Middle frontal gyrus (tissue), 1 donor: ENCODE data around the gene ANO8.
"Not testable (repeated sequence)": the region's sequence is repeated elsewhere in the genome, so short reads cannot be mapped to it uniquely, and the experiment has no call there.

ENCODE experiments used
- DNase-seq: peaks from one replicate; pipeline ENCODE4 v3.0.0-alpha.2; 2015; ENCODE audit warnings: low spot score; ENCODE audit errors: extremely low spot score

ANO8 gene

DNA sequence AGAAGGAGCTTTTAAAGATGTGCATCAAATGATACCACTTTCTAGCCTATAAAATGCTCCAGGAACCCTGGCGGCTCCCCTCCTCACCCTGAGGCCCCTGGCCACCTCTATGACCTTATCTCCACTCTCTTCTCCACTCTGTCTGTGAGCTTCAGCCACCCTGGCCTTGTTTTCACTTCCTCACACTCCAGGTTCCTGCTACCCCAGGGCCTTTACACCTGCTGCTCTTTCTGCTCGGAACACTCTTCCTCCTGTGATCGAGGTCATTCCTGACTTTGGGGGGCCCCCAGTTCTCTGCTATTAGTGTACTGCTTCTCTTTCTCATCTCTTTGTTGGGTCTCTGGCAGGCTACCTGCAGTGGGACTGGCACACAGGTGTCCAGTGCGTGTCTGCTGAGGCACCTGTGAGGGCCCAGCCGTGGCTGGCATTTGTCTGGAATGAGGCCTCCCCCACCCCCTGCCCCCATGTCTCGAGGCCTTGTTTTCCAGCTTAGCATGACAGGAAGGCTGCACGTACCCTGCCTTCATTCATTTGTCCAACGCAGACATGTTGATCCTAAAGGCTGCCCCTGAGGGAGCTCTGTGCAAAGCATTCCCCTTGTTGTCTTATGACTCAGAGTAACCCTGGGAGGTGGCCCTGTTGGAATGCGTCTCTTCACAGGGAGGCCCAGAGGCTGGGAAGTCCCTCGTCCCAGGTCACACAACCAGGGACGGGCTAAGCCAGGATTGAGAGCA, 23.0 kb downstream of the ANO8 start:
- no peak for DNase-seq

DNA sequence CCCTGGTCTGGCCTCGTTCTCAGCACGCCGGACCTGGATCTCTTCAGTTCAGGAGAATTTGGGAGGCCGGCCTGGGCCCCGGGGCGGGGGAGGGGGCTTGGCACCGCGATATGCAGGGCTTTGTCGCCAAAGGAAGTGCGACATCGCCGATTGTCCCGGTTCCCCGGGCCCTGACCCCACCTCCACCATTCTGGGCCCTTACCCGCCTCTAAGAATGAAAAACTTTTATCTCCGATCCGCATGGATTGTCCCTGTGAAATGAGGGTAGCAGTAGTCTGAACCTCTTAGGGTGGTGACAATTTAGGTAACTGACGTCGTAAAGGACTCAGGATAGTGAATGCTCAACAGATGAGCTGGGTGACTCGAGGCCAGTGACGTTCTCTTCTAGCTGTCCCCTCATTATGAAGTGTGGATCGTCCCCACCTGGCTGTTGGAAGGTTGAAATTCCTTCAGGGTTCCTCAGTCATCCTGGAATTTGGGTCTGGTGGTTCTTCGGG, 24.6 kb downstream of the ANO8 start:
- no peak for DNase-seq

DNA sequence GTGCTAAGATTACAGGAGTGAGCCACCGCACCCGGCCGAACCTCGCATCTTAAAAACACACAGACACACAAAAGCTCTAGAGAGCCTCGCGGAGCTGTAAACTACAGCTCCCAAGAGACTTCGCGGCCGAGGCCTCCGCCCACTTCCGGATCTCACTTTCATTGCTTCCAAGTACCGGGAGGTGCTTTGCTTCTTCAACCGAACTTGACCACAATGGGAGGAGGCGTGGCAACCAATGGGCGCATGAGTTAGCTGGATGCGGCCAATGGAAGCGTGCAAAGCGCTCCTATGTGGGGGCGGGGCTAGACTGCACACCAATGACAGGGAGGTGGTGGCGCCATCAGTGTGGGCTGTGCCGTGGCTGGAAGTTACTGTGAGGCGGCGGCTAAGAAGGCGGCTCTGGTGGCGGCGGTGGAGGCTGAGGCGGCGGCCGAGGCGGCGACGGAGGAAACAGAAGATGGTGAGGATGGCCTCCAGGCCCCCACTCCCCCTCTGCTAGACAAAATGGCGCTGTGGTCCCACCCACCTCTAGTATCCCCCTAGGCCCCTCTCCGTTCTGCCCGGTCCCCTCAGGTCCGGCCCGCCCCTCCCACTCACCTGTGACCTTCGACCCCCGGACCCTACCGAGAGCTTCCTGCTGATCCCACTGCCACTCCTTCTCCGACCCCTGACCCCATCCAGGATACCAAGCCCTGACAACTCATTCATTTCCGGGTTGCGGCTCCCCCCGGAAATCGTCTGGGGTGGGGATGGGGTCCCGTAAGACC, 25.3 kb downstream of the ANO8 start, which contains the start of gene DDA1:
DDA1 (plus strand) TSS at position 366 of the 767 bp plus-strand sequence; CDS start at position 458, 92 bp downstream.
- peak; percentile 98 for DNase-seq

DNA sequence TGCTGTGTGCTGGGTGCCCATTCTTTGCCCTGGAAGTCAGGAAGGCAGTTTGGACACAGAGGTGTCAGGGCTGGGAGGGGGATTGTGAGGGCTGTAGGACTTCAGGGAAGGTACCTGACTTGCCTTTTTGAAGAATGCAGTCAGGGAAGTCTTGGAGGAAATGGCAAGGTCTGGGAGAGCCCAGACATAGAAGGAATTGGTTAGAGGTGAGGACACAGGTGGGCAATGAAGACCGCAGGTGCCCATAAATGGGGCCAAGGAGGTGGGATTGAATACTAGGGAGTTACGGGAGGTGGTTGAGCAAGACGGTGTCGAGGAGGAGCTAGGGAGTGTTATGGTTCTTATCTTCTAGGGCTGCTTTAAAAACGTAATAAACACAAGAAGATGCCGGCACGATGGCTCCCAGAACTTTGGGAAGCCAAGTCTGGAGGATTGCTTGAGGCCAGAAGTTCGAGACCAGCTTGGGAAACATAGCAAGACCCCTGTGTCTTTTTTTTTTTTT, 26.7 kb downstream of the ANO8 start:
- no peak for DNase-seq

DNA sequence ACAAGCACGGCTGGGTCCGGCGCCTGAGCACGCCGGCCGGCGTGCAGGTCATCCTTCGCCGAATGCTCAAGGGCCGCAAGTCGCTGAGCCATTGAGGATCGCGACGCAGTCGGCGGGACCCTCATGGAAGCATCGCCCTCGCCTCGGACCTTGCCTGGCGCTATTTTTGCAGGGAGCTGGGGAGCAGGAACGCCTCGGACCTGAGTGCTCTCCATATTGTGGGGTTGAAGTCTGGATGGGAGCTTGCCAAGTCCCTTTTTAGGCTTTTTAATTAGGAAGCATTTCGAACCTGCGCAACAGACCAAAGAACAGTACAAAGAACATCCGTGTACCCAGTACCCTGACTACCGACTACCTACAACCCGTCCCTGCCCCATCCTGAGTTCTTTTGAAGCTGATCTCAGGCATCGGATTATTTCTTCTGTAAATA, 28.4 kb downstream of the ANO8 start:
- no peak for DNase-seq

DNA sequence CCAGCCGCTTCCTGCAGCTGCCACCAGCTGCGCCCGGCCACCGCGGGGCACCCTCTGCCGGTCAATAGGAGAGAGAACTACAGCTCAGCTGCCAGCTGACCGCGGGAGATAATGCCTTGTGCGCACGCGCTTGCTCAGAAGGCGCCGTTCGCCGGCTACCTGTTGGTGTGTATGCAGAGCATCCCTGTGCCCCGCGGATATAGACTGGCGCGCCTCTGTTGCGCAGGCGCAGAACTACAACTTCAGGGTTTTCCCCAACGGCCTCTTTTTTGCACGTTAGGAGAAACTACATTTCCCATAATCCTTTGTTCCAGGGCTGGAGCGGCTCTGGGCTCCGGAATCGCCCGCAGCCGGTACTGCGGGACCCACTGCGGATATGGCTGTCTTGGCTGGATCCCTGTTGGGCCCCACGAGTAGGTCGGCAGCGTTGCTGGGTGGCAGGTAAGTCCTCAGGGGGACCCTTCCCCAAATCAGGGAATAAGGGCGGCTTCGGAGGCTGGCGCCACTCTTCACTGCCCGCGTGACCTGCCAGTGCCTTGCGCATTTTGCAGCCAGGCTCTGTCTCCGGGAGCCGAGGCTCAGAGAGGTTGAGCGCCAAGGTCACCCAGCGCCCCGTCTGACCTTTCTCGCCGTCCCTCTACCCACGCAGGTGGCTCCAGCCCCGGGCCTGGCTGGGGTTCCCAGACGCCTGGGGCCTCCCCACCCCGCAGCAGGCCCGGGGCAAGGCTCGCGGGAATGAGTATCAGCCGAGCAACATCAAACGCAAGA, 29.0 kb downstream of the ANO8 start, which contains the start of gene MRPL34:
MRPL34 (plus strand) TSS at position 356 of the 768 bp plus-strand sequence; CDS start at position 377, 21 bp downstream.
- DNase-seq, result peak; percentile 94

DNA sequence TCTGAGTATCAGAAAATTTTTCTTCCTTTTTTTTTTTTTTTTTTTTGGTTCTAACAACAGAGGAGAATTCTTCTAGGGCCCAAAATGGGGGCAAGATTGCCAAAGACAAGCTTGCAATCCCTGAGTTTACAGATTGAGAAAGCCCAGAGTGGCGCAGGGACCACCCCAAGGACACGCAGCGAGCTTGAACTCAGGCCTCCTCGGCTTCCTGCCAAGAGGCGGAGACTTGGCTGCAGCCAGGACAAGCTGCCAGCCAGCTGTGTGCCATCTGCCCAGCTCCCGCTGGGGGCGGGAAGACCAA, 29.5 kb downstream of the ANO8 start:
- DNase-seq, result no peak

DNA sequence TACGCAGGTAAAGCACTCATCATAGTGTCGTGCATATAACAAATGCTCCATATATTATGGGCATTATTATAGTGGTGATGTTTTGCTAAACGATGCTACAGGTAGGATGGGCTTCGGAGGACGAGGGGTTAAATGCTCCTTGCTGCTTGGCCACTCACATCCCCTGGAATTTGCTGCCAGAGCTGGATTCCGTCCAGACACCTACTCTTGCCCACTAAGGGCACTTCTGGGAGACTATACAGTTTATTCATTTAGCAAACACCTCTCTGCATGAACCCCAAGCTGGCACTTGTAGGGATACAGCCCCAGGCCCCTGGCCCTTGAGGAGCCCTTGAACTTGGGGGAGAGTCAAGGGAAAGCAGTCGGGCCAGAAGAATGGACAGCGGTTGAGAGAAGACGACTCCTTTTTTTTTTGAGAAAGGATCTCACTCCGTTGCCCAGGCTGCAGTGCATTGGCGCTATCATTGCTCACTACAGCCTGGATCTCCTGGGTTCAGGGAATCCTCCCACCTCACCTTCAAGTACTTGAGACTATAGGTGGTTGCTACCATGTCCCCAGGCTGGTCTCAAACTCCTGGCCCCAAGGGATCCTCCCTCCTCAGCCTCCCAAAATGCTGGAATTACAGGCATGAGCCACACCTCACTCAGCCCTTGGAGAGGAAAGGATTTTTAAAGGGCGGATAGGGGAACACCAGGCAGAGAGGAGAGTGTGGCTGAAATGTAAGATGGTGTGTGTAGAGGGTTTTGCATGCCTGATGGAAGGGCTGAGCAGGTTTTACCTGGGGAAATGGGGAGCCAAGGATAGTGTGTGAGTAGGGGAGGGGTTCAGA, 30.1 kb downstream of the ANO8 start:
- no peak for DNase-seq

DNA sequence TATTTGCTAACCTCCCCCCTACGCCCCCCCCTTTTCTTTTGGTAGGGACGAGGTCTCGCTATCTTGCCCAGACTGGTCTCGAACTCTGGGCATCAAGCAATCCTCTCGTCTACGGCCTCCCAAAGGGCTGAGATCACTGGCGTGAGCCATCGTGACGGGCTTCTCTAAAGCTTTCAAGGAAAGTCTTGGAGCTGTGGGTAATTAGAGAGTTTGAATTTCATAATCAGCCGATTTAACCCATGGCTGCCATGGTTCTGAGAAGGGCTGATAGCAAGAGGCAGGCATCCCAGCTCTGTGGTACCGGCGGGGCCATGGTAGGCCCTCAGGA, 30.8 kb downstream of the ANO8 start:
- no peak for DNase-seq

DNA sequence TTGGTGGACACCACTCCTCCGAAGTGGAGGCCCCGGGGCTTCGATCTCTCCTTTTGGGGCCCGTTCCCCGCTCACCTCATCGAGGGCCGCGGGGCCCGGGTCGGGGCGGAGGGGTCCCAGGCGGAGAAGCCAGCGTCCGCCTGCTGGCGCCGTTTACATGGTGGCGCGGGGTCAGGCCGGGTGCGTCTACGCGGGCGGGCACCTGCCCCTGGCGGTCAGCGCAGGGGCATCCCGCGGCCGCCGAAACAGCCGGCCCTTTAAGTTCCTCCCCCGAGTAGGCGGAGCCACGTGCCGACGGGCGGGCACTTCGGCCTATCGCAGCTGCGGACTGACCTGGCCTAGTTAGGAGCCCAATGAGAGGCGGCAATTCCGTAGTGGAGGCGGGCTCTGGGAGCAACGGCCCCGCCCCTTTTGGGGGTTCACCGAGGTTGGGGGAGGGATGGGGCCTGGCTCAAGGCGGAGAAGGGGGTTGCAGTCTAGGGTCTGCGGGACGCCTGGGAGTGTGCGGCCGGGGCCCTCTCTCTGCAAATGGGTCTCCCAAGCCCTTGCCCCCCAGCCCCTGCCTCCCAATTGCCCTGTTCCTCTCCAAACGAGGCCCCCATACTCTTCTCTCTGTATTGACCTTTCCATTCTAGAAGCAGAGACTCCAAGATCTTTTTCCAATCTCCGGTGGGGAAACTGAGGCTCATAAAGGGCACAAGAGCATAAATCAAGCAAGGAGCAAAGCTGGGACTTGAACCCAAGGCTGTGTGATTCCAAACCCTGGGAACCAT, 31.3 kb downstream of the ANO8 start, which contains the start of gene ABHD8:
ABHD8 (minus strand) TSS at position 259 of the 773 bp plus-strand sequence. CDS start 1,809 bp downstream, outside the sequence.
- DNase-seq, result peak; percentile 93

DNA sequence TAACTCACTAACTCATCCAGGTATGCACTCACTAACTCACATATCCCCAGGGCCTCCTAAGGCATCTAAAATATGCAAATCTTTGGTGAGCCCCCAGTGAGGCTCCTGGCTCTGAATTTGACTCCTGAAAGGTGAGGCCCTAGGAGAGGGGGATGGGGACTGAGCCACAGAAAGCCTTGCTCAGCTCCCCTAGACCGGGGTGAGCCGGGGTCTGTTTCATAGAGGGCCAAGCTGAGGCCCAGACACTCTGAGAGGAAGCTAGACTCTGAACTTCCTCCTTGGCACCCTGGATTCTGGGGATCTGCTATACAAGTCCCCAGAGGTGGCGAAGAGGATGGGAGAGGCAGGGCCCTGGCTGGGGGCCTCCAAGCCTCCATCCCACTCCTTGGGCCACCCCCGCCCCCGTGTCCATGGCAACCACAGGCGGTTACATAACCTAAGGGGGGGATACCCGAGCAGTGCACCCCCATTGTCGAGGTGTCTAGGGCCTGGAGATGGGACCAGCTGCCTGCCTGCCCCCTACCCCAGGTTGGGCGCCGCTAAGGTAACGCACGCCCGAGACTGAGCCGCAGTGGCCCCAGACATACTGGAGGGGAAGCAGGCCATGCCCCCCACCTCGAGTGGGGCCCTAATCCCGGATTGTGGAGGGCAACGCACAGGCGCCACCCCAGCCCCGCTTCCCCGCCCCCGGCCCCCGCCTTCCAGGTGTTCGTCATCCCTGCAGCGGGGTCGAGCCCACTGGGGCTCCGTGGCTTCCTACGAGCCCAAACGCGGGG, 32.1 kb downstream of the ANO8 start:
- DNase-seq, result no peak

DNA sequence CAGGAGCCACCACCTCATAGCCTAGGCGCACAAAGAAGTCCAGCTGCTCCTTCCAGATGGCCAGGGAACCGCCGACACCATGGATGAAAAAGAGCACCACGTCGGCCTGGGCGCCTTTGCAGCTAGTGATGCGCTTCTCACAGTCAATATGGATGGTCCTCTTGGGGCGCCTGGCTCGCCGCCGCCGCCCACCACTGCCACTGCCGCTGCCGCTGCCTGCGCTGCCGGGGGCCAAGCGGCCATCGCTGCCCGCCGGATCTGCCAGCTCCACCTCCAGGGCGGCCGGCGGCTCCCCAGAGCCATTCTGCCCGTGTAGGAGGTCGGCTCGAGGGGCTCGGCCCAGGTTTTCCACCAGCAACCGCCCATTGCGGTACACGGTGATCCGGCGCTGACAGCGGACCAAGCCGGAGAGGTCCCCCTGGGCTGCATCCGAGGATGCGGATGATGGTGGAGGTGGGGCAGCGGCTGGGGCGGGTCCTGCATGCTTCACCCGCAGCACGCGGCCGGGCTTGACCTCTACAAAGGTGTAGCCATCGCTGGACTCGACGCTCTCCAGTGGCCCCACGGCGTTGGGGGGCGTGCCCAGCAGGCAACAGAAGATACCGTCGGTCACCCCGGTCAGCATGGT, 33.5 kb downstream of the ANO8 start:
- DNase-seq, result no peak

DNA sequence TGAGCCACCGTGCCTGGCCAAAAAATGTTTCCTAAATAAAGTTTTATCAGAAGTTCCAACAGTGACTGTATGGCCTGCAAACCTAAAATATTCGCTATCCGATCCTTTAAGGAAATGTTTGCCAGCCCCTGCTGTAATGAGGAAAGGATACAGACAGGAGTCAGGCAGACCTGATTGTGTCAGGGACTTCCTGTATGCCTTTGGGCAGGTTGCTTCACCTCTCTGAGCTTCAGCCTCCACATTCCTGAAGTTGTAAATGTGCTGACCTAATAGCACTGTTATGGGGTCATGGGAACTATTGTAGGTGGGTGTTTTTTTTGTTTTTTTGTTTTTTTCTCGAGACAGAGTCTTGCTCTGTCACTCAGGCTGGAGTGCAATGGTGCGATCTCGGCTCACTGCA, 37.7 kb downstream of the ANO8 start:
- no peak for DNase-seq

DNA sequence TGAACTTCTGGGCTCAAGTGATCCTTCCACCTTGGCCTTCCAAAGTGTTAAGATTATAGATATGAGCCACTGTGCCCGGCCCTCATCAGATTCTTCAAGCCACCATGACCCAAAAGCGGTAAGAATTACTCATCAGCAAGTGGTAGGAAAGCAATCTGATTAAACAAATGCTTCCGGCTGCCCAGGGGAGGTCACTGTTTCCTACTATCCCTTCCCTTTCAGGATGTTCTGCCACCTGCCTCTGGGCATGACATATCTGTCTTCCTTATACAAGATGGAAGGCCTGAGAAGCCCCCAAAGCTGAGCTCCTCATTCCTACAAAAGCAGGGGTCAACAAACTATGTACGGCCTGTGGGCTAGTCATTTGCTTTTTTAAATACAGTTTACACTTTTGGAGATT, 38.4 kb downstream of the ANO8 start:
- no peak for DNase-seq

DNA sequence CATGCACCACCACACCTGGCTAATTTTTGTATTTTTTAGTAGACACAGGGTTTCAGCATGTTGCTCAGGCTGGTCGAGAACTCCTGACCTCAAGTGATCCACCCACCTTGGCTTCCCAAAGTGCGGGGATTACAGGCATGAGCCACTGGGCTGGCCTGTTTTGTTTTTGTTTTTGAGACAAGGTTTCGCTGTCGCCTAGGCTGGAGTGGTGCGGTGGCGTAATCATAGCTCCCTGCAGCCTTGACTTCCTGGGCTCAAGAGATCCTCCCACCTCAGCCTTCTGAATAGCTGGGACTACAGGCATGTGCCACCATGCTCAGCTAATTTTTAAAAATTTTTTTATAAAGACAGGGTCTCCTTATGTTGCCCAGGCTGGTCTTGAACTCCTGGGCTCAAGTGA, 39.1 kb downstream of the ANO8 start:
- not testable (repeated sequence) for DNase-seq

DNA sequence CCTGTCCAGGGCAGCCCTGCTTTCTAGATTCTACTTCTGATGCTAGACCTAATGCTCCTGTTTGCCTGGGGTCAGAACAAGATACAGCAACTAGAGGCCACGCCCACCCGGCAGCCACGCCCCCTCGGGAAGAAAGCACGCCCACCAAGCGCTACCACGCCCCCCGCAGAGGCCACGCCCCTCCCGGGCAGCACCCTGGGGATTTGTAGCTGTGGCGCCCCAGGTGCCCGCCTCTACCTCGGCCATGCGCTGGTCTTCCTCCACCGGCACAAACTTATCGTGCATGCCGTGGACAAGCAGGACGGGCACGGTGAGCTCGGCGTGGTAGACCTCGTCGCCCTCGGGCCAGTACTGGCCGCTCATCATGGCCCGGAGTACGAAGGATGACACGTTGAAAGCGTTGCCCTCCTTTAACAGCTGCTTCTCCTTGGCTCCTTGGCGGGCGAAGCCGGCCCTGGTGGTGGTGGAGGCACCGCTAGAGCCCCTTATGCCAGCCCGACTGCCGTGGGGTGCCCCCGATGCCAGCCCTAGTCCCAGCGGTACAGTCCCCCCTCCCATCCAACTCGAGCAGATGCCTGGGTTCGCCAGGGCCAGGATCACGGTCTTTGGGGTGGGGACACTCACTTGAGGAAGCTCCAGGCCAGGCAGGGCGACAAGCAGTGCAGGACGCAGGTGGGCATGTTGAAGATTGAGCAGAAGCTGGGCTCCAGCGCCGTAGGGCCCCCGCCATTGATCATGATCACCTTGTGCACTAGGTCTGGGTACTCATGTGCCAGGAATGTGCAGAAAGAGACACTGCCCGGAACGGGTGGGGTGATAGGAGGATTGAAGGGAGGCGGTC, 40.4 kb downstream of the ANO8 start:
- no peak for DNase-seq

DNA sequence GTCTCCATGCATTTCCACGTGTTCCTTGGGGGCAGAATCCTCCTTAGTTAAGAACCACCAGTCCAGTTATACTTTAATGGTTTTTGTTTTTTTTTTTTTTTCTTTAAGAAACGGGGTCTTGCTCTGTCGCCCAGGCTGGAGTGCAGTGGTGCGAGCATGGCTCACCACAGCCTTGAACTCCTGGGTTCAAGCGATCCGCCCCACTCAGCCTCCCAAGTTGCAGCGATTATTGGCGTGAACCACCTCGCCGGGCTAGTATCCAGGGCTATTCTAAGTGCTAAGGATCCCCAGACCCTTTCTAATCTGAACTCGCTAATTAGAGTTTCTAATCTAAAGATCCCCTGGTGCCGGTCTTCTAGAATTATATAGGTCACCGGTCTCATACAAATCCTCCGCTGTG, 41.0 kb downstream of the ANO8 start:
- DNase-seq, result no peak
